NT2/D1 (cell line): Measurements from ENCODE around the gene PNMA8A.

Experiments
- SUZ12 ChIP-seq: IDR thresholded peaks from 2 replicates; pipeline ENCODE4 v1.6.1; 2011; ENCODE audit not compliant: insufficient read length, insufficient read depth; ENCODE audit errors: extremely low read depth
- YY1 ChIP-seq: IDR thresholded peaks from 2 replicates; pipeline ENCODE4 v1.6.1; 2011; ENCODE audit not compliant: insufficient read length, insufficient read depth
- ZNF274 ChIP-seq: IDR thresholded peaks from 2 replicates; pipeline ENCODE4 v1.6.1; 2011; ENCODE audit warnings: mild to moderate bottlenecking, low read depth, low read length

DNA sequence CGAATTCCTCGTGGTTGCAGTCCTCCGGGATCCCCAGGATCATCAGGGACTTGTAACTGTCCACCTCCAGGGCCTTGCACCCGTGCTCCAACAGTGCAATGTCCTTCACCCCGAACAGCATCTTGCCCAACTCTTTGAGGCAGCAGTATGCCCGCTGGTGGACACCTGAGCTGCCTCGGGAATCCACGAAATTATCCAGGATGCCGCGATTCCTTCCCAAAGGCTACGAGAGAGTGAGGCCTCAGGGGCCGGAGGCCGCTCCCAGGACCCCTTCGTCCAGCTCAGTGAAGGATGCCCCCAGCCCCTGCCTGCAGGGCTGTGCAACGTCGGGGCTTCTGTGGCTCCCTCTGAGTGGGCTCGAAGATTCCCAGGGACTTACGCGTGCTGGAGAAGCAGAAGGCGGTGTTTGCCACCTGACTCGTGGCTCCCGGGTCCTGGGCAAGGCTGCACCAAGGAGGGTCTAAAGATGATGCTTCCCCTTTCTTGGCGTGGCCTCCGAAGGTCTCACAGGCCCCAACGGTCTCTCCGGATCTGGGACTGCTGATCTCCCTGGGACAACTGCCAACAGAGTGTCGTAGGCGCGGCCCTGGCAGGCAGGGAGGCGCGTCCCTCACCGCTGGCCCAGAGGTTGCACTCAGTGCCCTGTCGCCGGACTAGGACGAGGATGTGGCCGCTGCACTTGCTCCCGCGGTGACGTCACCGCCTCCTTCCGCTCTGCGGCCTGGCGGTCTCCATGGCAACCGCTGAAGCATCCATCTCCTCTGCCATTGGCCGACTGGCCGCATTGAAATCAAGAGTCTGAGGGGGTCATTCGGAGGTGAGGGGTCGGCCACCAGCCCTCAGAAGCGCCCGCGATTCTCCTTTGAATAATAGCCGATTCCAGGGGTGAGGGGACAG, 42.9 kb downstream of the PNMA8A start, which contains the start of gene PNMA8C:
- TF ChIP-seq ZNF274 (no peak), YY1 (no peak), SUZ12 (no peak)
